Measurements from ENCODE around the gene AGR3. TPM values are rescaled to one million over a fixed set of nuclear protein-coding genes. Genes with fewer than 3 reads are reported as not detected.

The AGR3 gene
- polyA plus RNA-seq (ENCODE audit: insufficient read length in 4 of 4) = 1 to 10 TPM; 1.8 to 5.5 (median 2.5) TPM

GRCh38 chr7:16881844-16882243 lies at the start of gene AGR3:
Gene AGR3 (minus strand): TSS chr7:16881983. CDS start chr7:16878618, 3,365 bp downstream.
- peak in 1 of 4 donors; percentile 15 for DNase-seq (ENCODE audit: low read depth in 4 of 4, low spot score in 2 of 4)

GRCh38 chr7:16930946-16931345 lies 49.2 kb upstream of the AGR3 start:
- DNase-seq (ENCODE audit: low read depth in 4 of 4, low spot score in 2 of 4) = no peak

GRCh38 chr7:16929146-16929762 lies 47.5 kb upstream of the AGR3 start:
- DNase-seq (ENCODE audit: low read depth in 4 of 4, low spot score in 2 of 4) = no peak

- no peak for DNase-seq (ENCODE audit: low read depth in 4 of 4, low spot score in 2 of 4)
Measured at GRCh38 chr7:16926861-16927260, 45.1 kb upstream of the AGR3 start.

GRCh38 chr7:16926283-16926682 lies 44.5 kb upstream of the AGR3 start:
- no peak for DNase-seq (ENCODE audit: low read depth in 4 of 4, low spot score in 2 of 4)

- no peak for DNase-seq (ENCODE audit: low read depth in 4 of 4, low spot score in 2 of 4)
Measured at GRCh38 chr7:16925609-16926008, 43.8 kb upstream of the AGR3 start.

- DNase-seq (ENCODE audit: low read depth in 4 of 4, low spot score in 2 of 4) = no peak
Measured at GRCh38 chr7:16923019-16923418, 41.2 kb upstream of the AGR3 start.

GRCh38 chr7:16921644-16922257 lies 40.0 kb upstream of the AGR3 start:
- DNase-seq (ENCODE audit: low read depth in 4 of 4, low spot score in 2 of 4) = peak in 3 of 4 donors; percentile 14 to 28 (median 27)

GRCh38 chr7:16921151-16921550 lies 39.4 kb upstream of the AGR3 start:
- DNase-seq (ENCODE audit: low read depth in 4 of 4, low spot score in 2 of 4) = no peak

- DNase-seq (ENCODE audit: low read depth in 4 of 4, low spot score in 2 of 4) = no peak
Measured at GRCh38 chr7:16919440-16919839, 37.7 kb upstream of the AGR3 start.

- DNase-seq (ENCODE audit: low read depth in 4 of 4, low spot score in 2 of 4) = no peak
Measured at GRCh38 chr7:16918288-16918895, 36.6 kb upstream of the AGR3 start.

GRCh38 chr7:16916738-16917137 lies 35.0 kb upstream of the AGR3 start:
- no peak for DNase-seq (ENCODE audit: low read depth in 4 of 4, low spot score in 2 of 4)

- DNase-seq (ENCODE audit: low read depth in 4 of 4, low spot score in 2 of 4) = no peak
Measured at GRCh38 chr7:16916105-16916639, 34.4 kb upstream of the AGR3 start.

- DNase-seq (ENCODE audit: low read depth in 4 of 4, low spot score in 2 of 4) = no peak
Measured at GRCh38 chr7:16915405-16915804, 33.6 kb upstream of the AGR3 start.

- DNase-seq (ENCODE audit: low read depth in 4 of 4, low spot score in 2 of 4) = no peak
Measured at GRCh38 chr7:16914771-16915170, 33.0 kb upstream of the AGR3 start.

- no peak for DNase-seq (ENCODE audit: low read depth in 4 of 4, low spot score in 2 of 4)
Measured at GRCh38 chr7:16913643-16914042, 31.9 kb upstream of the AGR3 start.

- no peak for DNase-seq (ENCODE audit: low read depth in 4 of 4, low spot score in 2 of 4)
Measured at GRCh38 chr7:16912540-16912939, 30.8 kb upstream of the AGR3 start.

- DNase-seq (ENCODE audit: low read depth in 4 of 4, low spot score in 2 of 4) = no peak
Measured at GRCh38 chr7:16908561-16908960, 26.8 kb upstream of the AGR3 start.

- DNase-seq (ENCODE audit: low read depth in 4 of 4, low spot score in 2 of 4) = no peak
Measured at GRCh38 chr7:16905300-16906044, 23.7 kb upstream of the AGR3 start.

GRCh38 chr7:16904076-16904475 lies 22.3 kb upstream of the AGR3 start:
- DNase-seq (ENCODE audit: low read depth in 4 of 4, low spot score in 2 of 4) = no peak

GRCh38 chr7:16900209-16900768 lies 18.5 kb upstream of the AGR3 start:
- DNase-seq (ENCODE audit: low read depth in 4 of 4, low spot score in 2 of 4) = no peak

All from left renal cortex interstitium (tissue), 4 donors.